SH-SY5Y (cell line): ENCODE results near the gene MICAL3.

ENCODE experiments used
- GATA2 ChIP-seq: IDR thresholded peaks from 2 replicates; pipeline ENCODE4 v1.6.1; 2011; ENCODE audit warnings: mild to moderate bottlenecking, low read depth, low read length
- GATA3 ChIP-seq: IDR thresholded peaks from 2 replicates; pipeline ENCODE4 v1.6.1; 2011; ENCODE audit warnings: low read depth, mild to moderate bottlenecking, low read length, moderate library complexity

Gene MICAL3

GRCh38 chr22:17775781-17776465, 248.4 kb downstream of the MICAL3 start:
- TF ChIP-seq GATA2 (no peak), GATA3 (no peak)

- TF ChIP-seq GATA3 (no peak), GATA2 (no peak)
Observed at GRCh38 chr22:17774926-17775685, 249.3 kb downstream of the MICAL3 start.

GRCh38 chr22:17774206-17774925, 250.0 kb downstream of the MICAL3 start, which contains the start of gene BID:
Gene BID, minus strand, starts transcription at chr22:17774469. Its CDS starts 24,353 bp downstream, at chr22:17750116.
- TF ChIP-seq GATA2 (no peak), GATA3 (no peak)

- TF ChIP-seq GATA3, result no peak
- TF ChIP-seq GATA2, result no peak
Observed at GRCh38 chr22:17773606-17774205, 250.7 kb downstream of the MICAL3 start.

- no peak for TF ChIP-seq GATA2
- no peak for TF ChIP-seq GATA3
Observed at GRCh38 chr22:17772958-17773605, 251.3 kb downstream of the MICAL3 start.

- TF ChIP-seq GATA3, result no peak
- no peak for TF ChIP-seq GATA2
Observed at GRCh38 chr22:17772249-17772957, 252.0 kb downstream of the MICAL3 start.

GRCh38 chr22:17770180-17771077, 253.9 kb downstream of the MICAL3 start:
- TF ChIP-seq GATA3 (no peak), GATA2 (no peak)

GRCh38 chr22:17769716-17770082, 254.7 kb downstream of the MICAL3 start:
- TF ChIP-seq GATA2 (no peak), GATA3 (no peak)

GRCh38 chr22:17769013-17769715, 255.2 kb downstream of the MICAL3 start:
- TF ChIP-seq GATA3 (no peak), GATA2 (no peak)

GRCh38 chr22:17767233-17768065, 256.9 kb downstream of the MICAL3 start:
- no peak for TF ChIP-seq GATA2
- no peak for TF ChIP-seq GATA3

GRCh38 chr22:17764036-17764435, 260.3 kb downstream of the MICAL3 start:
- no peak for TF ChIP-seq GATA2
- no peak for TF ChIP-seq GATA3

GRCh38 chr22:17761138-17761488, 263.2 kb downstream of the MICAL3 start:
- TF ChIP-seq GATA3 (no peak), GATA2 (no peak)
